Vagina (tissue), 2 donors: ENCODE measurements around the gene SERPINA3. TPM values are rescaled to one million over a fixed set of nuclear protein-coding genes. Genes with fewer than 3 reads are reported as not detected.
"Not testable (repeated sequence)": the region's sequence is repeated elsewhere in the genome, so short reads cannot be mapped to it uniquely, and the experiment has no call there.

Source experiments
- DNase-seq, 2 donors: peaks; one replicate each; pipeline ENCODE4 v3.0.0-alpha.2; 2017; ENCODE audit errors: extremely low spot score in 2 of 2
- H3K27ac ChIP-seq: fragments of 200-600 bp; sonication (generic); one replicate; pipeline ENCODE4 v1.5.1; 2019
- H3K27me3 ChIP-seq: fragments of 200-600 bp; sonication (generic); one replicate; pipeline ENCODE4 v1.5.1; 2019
- H3K36me3 ChIP-seq, 2 donors: fragments of 200-600 bp; sonication (generic); one replicate each; pipeline ENCODE4 v1.5.1; 2017 to 2019
- H3K4me1 ChIP-seq: fragments of 200-600 bp; sonication (generic); one replicate; pipeline ENCODE4 v1.5.1; 2019
- H3K4me3 ChIP-seq, 2 donors: fragments of 200-600 bp; sonication (generic); 1 replicate in 1 of 2; 2 replicates in 1 of 2; pipeline ENCODE4 v1.5.1; 2016 to 2019
- H3K9me3 ChIP-seq: fragments of 200-600 bp; sonication (generic); one replicate; pipeline ENCODE4 v1.5.1; 2019
- CTCF ChIP-seq, 3 experiments: fragments of 450-650 bp in 2 of 3; fragments of 200-600 bp in 1 of 3; sonication (generic) in 1 of 3; IDR thresholded peaks; one replicate each; pipeline ENCODE4 v1.5.1; 2017 to 2019; ENCODE audit warnings: antibody characterized with exemption in 3 of 3, mild to moderate bottlenecking in 2 of 3, moderate library complexity in 2 of 3
- POLR2A ChIP-seq, 2 donors: fragments of 450-650 bp; IDR thresholded peaks; one replicate each; pipeline ENCODE4 v1.6.1; 2017; ENCODE audit warnings: antibody characterized with exemption in 2 of 2, mild to moderate bottlenecking in 2 of 2, moderate library complexity in 2 of 2
- POLR2AphosphoS5 ChIP-seq, 2 donors: sonication (generic); formaldehyde crosslinking; IDR thresholded peaks; one replicate each; pipeline ENCODE4 v1.9.0; 2017; ENCODE audit warnings: antibody characterized with exemption in 2 of 2, mild to moderate bottlenecking in 2 of 2, low read depth in 1 of 2; ENCODE audit not compliant: insufficient read depth in 1 of 2
- intact Hi-C: fragments of 100-400 bp; cut with DNase I; formaldehyde crosslinking; loops from one replicate; pipeline ENCODE4 v1.15.1; 2023
- total RNA-seq: library from RNA; depleted of rRNA; stranded (reverse); fragments of >200 nt; gene quantifications from one replicate; pipeline ENCODE4 v1.2.3, GENCODE V29; 2016

Gene SERPINA3
- total RNA-seq, 1 donor from 2014 or later: 328 TPM

GRCh38 chr14:94572637-94573303 is 39.4 kb upstream of the SERPINA3 start:
- H3K27ac ChIP-seq: no peak overlapping the region

GRCh38 chr14:94573475-94574277 is 38.5 kb upstream of the SERPINA3 start:
- H3K36me3 ChIP-seq: no peaks in the 10 kb centered on the region
- no peaks in the 10 kb centered on the region for H3K27me3 ChIP-seq
- TF ChIP-seq CTCF (IDR thresholded peaks at IDR 0.05) (no peak), POLR2A (IDR thresholded peaks at IDR 0.05) (no peak), POLR2AphosphoS5 (IDR thresholded peaks at IDR 0.05; ENCODE audit: insufficient read depth in 1 of 2, low read depth in 1 of 2) (no peak)
- no peak for DNase-seq
- intact Hi-C loops: no loop called here
- no peak overlapping the region for H3K27ac ChIP-seq
- no peak overlapping the region for H3K4me3 ChIP-seq
- H3K4me1 ChIP-seq: peaks cover 9% of the 10 kb centered on the region
- H3K9me3 ChIP-seq: no peaks in the 10 kb centered on the region

More at GRCh38 chr14:94572637-94573303, 39.4 kb upstream of the SERPINA3 start:
- intact Hi-C loops: no loop called here
- no peak for TF ChIP-seq POLR2AphosphoS5 (IDR thresholded peaks at IDR 0.05; ENCODE audit: insufficient read depth in 1 of 2, low read depth in 1 of 2)
- no peak for TF ChIP-seq CTCF (IDR thresholded peaks at IDR 0.05)
- no peaks in the 10 kb centered on the region for H3K36me3 ChIP-seq
- H3K9me3 ChIP-seq: no peaks in the 10 kb centered on the region
- no peaks in the 10 kb centered on the region for H3K27me3 ChIP-seq
- peaks cover 9% of the 10 kb centered on the region for H3K4me1 ChIP-seq
- no peak for DNase-seq
- no peak overlapping the region for H3K4me3 ChIP-seq

- Histone ChIP-seq H3K4me1 (peaks cover 9% of the 10 kb centered on the region), H3K4me3 (no peak overlapping the region), H3K36me3 (no peaks in the 10 kb centered on the region), H3K27me3 (no peaks in the 10 kb centered on the region), H3K9me3 (no peaks in the 10 kb centered on the region), H3K27ac (no peak overlapping the region)
- TF ChIP-seq POLR2AphosphoS5 (IDR thresholded peaks at IDR 0.05; ENCODE audit: insufficient read depth in 1 of 2, low read depth in 1 of 2): no peak
- TF ChIP-seq POLR2A (IDR thresholded peaks at IDR 0.05): no peak
- TF ChIP-seq CTCF (IDR thresholded peaks at IDR 0.05): no peak
- intact Hi-C loops: no loop called here
- no peak for DNase-seq
These were observed 37.9 kb upstream of the SERPINA3 start for GRCh38 chr14:94574336-94574735.

GRCh38 chr14:94575730-94576585 is 36.2 kb upstream of the SERPINA3 start:
- Histone ChIP-seq H3K36me3 (no peaks in the 10 kb centered on the region), H3K4me3 (no peak overlapping the region), H3K27me3 (no peaks in the 10 kb centered on the region), H3K4me1 (peaks cover 9% of the 10 kb centered on the region), H3K9me3 (no peaks in the 10 kb centered on the region), H3K27ac (no peak overlapping the region)
- no peak for DNase-seq
- intact Hi-C loops: no loop called here
- no peak for TF ChIP-seq CTCF (IDR thresholded peaks at IDR 0.05)
- no peak for TF ChIP-seq POLR2AphosphoS5 (IDR thresholded peaks at IDR 0.05; ENCODE audit: insufficient read depth in 1 of 2, low read depth in 1 of 2)
- no peak for TF ChIP-seq POLR2A (IDR thresholded peaks at IDR 0.05)

- intact Hi-C loops: not testable (repeated sequence)
These were observed 34.7 kb upstream of the SERPINA3 start for GRCh38 chr14:94577472-94577871.

More at GRCh38 chr14:94577472-94577871, 34.7 kb upstream of the SERPINA3 start:
- H3K4me1 ChIP-seq, H3K4me3 ChIP-seq, H3K27ac ChIP-seq, DNase-seq, H3K36me3 ChIP-seq, H3K27me3 ChIP-seq, H3K9me3 ChIP-seq: not testable (repeated sequence)
